Measurements from ENCODE around the gene ACSS1.

The ACSS1 gene

DNA sequence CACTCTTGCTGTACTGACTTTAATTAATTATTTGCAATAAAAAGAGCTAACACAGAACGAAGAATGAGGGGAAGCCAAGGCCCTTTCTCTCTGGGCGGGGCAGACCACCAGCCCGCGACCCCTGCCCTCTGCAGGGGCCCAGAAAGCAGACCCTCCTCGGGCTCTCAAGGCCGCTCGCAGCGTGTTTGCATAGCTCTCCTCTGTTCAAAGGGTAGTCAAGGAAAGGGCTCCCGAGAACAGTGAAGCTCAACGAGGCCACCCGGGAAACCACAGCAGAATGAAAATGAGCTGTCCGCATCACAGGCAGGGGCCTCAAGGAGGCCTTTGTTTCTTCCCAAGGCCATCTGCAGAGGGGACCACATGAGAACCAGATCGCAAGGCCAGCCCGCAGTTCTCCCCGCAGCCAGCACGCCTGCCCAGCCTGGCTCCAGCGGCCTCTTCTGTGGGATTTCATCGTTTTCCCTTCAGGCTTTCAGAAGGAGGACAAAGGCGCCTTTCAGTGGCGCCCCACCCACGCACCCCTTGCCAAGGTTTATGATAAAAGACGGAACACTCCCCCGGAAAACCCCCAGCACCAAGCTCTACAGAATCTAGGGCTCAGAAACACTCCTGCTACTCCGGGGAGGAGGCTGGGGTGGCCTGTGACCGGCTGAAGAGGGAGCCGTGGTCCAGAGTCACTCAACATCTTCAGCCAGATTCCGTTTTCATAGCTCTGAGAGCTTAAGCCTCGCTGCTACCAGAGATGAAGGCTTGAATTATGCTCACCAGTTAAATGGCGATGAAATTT is 25.3 kb downstream of the ACSS1 start:
- DNase-seq (ENCODE audit: low read depth in 1 of 2, low spot score in 1 of 2), result no peak

GRCh38 chr20:25032065-25032477 is 25.9 kb downstream of the ACSS1 start:
- no peak for DNase-seq (ENCODE audit: low read depth in 1 of 2, low spot score in 1 of 2)

DNA sequence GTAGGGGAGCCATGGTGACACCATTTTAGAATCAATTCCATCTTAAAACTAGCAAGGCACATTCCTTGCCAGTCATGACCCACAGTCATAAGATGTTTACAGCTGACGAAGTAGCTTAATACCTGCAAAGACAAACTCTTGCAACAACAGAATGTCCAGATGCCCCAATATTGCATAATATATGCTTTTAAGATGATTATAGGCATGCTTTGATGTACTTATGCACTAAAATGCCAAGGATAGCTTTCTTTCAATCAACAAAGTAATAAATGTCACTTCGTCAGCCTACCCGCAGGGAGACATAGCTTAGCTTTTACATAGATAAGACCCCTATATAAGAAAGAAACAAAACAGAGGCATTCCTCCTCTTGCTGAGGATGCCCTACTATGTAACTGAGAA is 26.7 kb downstream of the ACSS1 start:
- DNase-seq (ENCODE audit: low read depth in 1 of 2, low spot score in 1 of 2), result no peak

DNA sequence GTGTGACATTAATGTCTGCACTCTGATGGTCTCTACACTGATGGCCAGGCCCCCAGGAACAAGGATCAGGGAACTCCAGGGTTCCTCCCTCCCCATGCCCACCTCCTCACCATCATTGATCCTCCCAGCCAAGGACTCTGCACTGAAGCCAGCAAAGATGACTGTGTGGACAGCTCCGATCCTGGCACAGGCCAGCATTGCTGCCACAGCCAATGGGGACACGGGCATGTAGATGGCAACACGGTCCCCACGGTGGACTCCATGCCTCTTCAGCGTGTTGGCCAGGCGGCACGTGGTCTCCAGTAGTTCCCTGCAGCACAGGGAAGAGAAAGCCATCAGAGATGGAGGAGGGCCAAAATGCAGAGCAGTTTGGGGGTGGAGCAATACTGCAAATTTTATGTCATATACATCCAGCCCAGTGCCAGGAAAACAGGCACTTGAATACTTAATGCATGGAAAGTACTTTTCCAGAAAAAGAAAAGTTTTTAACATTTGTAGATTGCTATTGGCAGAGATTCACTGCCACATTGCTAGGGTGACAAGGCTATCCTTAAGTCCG is 27.2 kb downstream of the ACSS1 start:
- DNase-seq (ENCODE audit: low read depth in 1 of 2, low spot score in 1 of 2), result no peak

DNA sequence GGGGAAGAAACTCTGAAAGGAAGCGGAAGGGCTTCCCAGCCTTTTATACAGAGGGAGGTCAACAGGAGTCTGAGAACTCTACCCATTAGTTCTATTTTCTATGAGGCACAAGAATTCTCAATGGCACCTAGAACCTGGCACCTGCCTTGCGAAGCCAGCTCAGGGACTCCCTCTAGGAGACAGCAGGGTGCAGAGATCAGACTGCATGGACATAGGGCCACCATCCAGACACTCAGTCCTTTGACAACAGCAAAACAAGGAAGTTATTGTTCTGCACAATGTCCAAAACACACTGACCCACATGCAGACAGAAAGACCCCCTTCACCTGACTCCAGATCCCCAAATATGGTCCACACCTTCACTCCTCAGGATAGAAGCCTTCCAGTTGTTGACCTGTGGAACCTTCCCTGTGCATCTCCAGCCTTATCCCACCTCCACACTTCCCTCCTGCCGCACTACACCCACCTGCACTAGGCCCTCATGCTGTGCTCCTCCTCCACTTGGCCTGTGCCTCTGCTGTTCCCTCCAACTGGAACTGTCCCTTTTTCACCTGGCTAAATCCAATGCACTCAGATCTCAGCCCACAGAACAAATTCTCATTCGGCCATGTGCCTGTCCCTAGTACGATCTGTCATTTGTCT is 27.8 kb downstream of the ACSS1 start:
- no peak for DNase-seq (ENCODE audit: low read depth in 1 of 2, low spot score in 1 of 2)

GRCh38 chr20:25025986-25026605 is 31.8 kb downstream of the ACSS1 start:
- DNase-seq (ENCODE audit: low read depth in 1 of 2, low spot score in 1 of 2), result no peak

DNA sequence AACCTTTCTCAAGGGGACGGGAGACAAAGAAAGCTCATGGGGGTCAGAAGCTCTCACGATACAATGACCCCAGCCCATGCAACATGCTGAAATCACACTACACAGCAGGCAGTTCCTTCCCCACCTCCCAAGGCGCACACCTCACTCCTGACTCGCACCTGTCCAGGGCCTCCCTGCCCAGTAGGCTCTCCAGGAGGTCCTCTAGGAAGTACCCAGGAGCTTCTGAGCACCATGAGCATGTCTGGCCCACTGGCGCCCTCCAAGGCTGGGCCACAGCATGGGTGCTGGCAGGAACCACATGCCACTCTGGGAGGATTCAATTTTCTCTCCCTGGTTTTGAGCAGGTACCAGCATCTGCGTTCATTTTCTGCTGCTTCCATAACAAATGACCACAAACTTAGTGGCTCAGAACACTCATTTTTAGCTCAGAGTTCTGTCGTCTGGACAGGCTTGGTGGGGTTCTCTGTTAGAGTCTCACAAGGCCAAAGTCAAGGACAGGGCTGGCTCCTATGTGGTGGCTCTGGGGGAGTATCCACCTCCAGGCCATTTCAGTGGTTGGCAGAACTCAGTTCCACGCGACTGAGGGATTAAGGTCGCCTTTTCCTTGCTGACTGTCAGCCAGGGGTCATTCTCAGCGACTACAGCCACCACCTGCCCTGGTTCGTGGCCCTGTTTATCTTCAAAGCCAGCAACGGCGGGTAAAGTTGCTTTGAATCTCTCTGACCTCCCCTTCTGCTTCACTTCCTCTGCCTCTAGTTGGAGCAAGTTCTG is 32.7 kb downstream of the ACSS1 start:
- no peak for DNase-seq (ENCODE audit: low read depth in 1 of 2, low spot score in 1 of 2)

DNA sequence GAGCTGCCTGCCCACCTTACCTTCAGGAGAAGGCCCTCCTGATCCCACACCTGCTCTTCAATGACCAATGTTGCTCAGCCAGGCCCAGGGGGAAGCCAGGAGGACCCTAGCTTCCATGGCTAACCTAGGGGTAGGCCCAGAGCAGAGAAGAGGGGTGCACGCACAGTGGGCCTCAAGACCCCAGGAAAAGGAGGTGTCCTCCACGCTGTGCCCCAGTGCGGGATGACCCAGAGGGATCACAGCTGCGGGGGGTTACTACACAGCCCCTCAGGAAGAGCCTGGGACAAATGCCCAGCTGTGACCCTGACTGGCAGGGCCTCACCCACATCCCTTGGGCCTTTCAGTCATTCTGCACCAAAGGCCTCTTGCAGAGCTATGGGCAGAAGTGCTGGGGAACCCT is 33.8 kb downstream of the ACSS1 start:
- no peak for DNase-seq (ENCODE audit: low read depth in 1 of 2, low spot score in 1 of 2)

- DNase-seq (ENCODE audit: low read depth in 1 of 2, low spot score in 1 of 2), result no peak
These were observed 34.6 kb downstream of the ACSS1 start for GRCh38 chr20:25023356-25023755.

DNA sequence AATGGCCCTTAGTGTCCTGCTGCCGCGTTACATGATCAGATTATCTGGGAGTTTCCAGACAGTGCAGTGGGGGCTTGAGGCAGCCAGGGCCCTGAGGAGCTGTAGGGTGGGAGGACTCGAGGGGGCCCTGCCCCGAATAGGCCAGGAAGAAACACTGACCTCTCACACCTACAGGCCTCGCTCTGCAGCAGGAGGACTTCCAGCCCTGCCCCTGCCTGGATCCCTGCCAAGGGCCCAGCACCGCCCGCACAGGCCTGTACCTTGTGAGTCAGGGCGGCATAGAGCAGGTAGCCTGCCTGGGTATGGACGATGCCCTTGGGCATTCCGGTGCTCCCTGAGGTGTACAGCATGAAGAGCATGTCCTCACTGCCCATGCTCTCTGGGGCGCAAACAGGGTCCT is 35.3 kb downstream of the ACSS1 start:
- no peak for DNase-seq (ENCODE audit: low read depth in 1 of 2, low spot score in 1 of 2)

- no peak for DNase-seq (ENCODE audit: low read depth in 1 of 2, low spot score in 1 of 2)
These were observed 36.6 kb downstream of the ACSS1 start for GRCh38 chr20:25021336-25021735.

- DNase-seq (ENCODE audit: low read depth in 1 of 2, low spot score in 1 of 2), result no peak
These were observed 37.0 kb downstream of the ACSS1 start for GRCh38 chr20:25020901-25021301.

DNA sequence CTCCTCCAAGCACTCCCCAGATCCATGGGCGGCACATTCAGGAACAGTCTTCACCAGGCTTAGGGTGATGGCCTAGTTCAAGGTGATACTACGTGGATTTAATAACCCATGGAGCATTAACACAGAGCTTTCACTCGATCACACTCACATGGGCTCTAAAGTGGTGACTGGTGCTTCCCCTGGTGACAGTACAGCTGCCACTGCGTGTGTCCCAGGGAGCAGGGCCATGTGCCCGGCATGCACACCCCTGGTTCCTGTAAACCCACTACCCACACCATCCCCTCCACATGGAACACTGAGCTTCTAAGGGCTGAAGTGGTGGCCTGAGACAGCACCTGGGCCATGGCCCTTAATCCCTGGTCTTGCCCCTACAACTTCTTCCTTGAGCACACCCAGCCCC is 37.6 kb downstream of the ACSS1 start:
- DNase-seq (ENCODE audit: low read depth in 1 of 2, low spot score in 1 of 2), result no peak

DNA sequence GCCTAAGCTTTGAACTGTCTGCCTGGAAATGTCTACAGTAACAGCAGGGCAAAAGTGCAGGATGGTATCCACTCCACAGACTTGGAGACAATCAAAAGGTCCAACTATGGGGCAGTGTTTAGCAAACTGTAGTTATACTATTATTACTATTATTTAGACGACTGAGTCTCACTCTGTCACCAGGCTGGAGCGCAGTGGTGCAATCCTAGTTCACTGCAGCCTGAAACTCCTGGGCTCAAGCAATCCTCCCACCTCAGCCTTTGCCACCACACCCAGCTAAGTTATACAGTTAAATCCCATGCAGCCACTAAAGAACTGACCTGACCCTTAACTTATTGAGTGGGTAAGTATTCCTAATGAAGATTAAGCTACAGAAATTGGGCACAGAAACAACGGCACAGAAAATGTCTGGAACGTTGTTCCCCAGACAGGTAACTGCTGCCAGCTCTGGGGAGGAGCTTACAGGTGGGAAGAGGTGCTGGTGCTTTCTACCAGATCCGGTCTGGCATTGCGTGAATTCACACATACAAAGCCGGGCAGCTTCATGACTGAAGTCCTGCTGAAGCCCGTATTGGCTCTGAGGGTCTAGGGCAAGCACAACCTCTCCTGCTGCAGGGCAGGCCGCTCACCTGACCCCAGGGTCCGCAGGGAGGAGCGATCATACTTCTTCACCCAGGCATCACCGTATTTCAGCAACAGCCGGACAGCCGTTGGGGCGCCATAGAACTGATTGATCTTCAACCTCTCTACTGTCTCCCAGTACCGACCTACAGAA is 38.4 kb downstream of the ACSS1 start:
- DNase-seq (ENCODE audit: low read depth in 1 of 2, low spot score in 1 of 2), result no peak

DNA sequence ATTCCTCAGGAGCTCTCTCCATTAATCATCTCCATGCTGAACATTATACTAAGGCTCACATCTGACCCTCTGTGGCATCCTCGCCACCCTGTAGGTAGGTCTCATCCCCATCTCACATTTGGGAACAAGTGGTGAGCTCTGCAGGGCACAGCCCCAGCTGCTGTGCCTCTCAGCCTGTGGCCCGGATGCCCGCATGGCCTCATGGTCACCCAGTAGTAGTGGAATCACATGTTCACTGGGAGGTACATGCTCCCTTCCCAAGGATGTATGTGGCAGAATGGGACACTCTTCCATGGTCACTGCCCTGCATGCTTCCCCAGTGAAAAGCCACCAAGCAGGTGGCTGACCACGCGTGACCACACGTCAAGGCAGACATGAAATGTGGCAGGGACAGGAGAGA is 39.1 kb downstream of the ACSS1 start:
- no peak for DNase-seq (ENCODE audit: low read depth in 1 of 2, low spot score in 1 of 2)

DNA sequence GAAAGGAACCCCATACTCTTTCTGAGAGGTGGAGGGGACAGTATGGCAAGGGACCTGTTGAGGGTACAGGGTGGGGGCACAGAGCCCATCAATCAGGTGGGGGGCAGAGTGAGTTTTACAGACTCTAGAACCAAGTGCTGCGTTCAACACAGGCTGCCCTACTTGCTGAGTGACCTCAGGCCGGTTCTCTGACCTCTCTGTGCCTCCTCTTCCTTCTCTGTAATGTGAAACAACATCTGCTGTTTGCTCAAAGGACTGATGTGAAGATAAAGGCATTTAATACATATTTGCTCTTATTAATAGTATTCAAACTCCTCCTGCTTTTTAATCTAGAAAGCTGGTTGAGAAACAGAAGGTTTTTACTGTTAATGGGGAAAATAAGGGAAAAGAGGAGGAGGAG is 39.5 kb downstream of the ACSS1 start:
- no peak for DNase-seq (ENCODE audit: low read depth in 1 of 2, low spot score in 1 of 2)

GRCh38 chr20:25017257-25017803 is 40.6 kb downstream of the ACSS1 start:
- no peak for DNase-seq (ENCODE audit: low read depth in 1 of 2, low spot score in 1 of 2)

DNA sequence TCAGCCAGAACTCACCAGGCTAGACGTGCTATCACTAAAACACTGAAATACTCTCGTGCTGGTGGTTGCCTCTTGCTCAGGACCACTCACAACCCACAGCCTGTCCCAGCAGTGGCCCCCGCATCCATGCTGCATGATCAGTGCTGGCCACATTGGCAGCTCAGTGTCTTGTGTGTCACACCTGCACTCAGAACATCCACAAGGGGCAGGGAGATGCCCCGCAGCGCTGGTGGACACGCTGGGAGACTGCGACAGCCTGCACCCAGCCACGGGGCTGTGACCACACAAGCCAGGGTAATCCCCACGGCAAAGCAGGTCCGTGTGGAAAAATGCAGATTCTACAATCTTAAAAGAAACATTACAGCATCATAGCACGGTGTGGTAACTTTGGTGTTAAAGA is 41.5 kb downstream of the ACSS1 start:
- DNase-seq (ENCODE audit: low read depth in 1 of 2, low spot score in 1 of 2), result no peak

GRCh38 chr20:25015986-25016385 is 42.0 kb downstream of the ACSS1 start:
- DNase-seq (ENCODE audit: low read depth in 1 of 2, low spot score in 1 of 2), result no peak

GRCh38 chr20:25014816-25015215 is 43.1 kb downstream of the ACSS1 start:
- DNase-seq (ENCODE audit: low read depth in 1 of 2, low spot score in 1 of 2), result no peak
